Liver (tissue), 9 donors: Measurements from ENCODE around the gene FADS1. TPM values are rescaled to one million over a fixed set of nuclear protein-coding genes. Genes with fewer than 3 reads are reported as not detected.
A peak's percentile ranks its signal among the peaks of the same experiment; 100 is the strongest.

Experiments used
- DNase-seq: peaks from one replicate; pipeline ENCODE4 v3.0.0-alpha.2; 2017; ENCODE audit warnings: low spot score
- H3K27ac ChIP-seq, 2 donors: one replicate each; pipeline ENCODE4 v1.7.0; 2013; ENCODE audit warnings: inconsistent platforms in 2 of 2, low read length in 2 of 2, control low read depth in 1 of 2, low read depth in 1 of 2, mild to moderate bottlenecking in 1 of 2
- H3K27me3 ChIP-seq, 4 donors: one replicate each; pipeline versions ENCODE4 v1.6.1 to v1.7.0; 2013; ENCODE audit warnings: low read length in 3 of 4, inconsistent platforms in 1 of 4, mild to moderate bottlenecking in 1 of 4, moderate library complexity in 1 of 4; ENCODE audit not compliant: control insufficient read depth in 4 of 4, insufficient read depth in 4 of 4
- H3K36me3 ChIP-seq, 4 donors: one replicate each; pipeline versions ENCODE4 v1.6.1 to v1.7.0; 2013; ENCODE audit warnings: low read length in 3 of 4, mild to moderate bottlenecking in 3 of 4, low read depth in 1 of 4, moderate library complexity in 1 of 4; ENCODE audit not compliant: control insufficient read depth in 4 of 4, insufficient read depth in 3 of 4
- H3K4me1 ChIP-seq, 4 donors: one replicate each; pipeline versions ENCODE4 v1.6.1 to v1.7.0; 2013; ENCODE audit warnings: low read length in 3 of 4, mild to moderate bottlenecking in 3 of 4, moderate library complexity in 1 of 4; ENCODE audit not compliant: control insufficient read depth in 4 of 4, insufficient read depth in 4 of 4
- H3K4me3 ChIP-seq, 3 donors: one replicate each; pipeline versions ENCODE4 v1.6.1 to v1.7.0; 2013; ENCODE audit warnings: low read length in 3 of 3, control low read depth in 1 of 3, low read depth in 1 of 3, mild to moderate bottlenecking in 1 of 3
- H3K9ac ChIP-seq, 2 donors: one replicate each; pipeline ENCODE4 v1.7.0; 2013; ENCODE audit warnings: low read length in 2 of 2, mild to moderate bottlenecking in 2 of 2, moderate library complexity in 2 of 2, control low read depth in 1 of 2, low read depth in 1 of 2
- H3K9me3 ChIP-seq, 4 donors: one replicate each; pipeline versions ENCODE4 v1.6.1 to v1.7.0; 2013; ENCODE audit warnings: low read length in 3 of 4; ENCODE audit not compliant: control insufficient read depth in 4 of 4
- CTCF ChIP-seq: fragments of 150-350 bp; IDR thresholded peaks from 2 replicates; pipeline ENCODE4 v1.5.1; 2017; ENCODE audit warnings: improper control_type of control experiment, low read depth, low read length; ENCODE audit not compliant: missing input control
- EGR1 ChIP-seq, 2 donors: IDR thresholded peaks; 2 replicates each; pipeline ENCODE4 v1.6.1; 2016 to 2018; ENCODE audit warnings: antibody characterized with exemption in 2 of 2, low read depth in 2 of 2
- FOXA1 ChIP-seq: IDR thresholded peaks from 2 replicates; pipeline ENCODE4 v1.6.1; 2016; ENCODE audit warnings: antibody characterized with exemption
- FOXA2 ChIP-seq: IDR thresholded peaks from 2 replicates; pipeline ENCODE4 v1.6.1; 2016; ENCODE audit warnings: antibody characterized with exemption
- GABPA ChIP-seq, 2 donors: IDR thresholded peaks in 1 of 2; conservative IDR thresholded peaks in 1 of 2; 2 replicates each; pipeline ENCODE4 v1.6.1; 2016; ENCODE audit warnings: antibody characterized with exemption in 2 of 2, mild to moderate bottlenecking in 1 of 2, moderate library complexity in 1 of 2
- HNF4A ChIP-seq, 2 donors: conservative IDR thresholded peaks; 2 replicates each; pipeline ENCODE4 v1.6.1; 2016; ENCODE audit warnings: antibody characterized with exemption in 2 of 2, mild to moderate bottlenecking in 2 of 2
- HNF4G ChIP-seq: IDR thresholded peaks from 2 replicates; pipeline ENCODE4 v1.6.1; 2016; ENCODE audit warnings: antibody characterized with exemption
- JUND ChIP-seq, 2 donors: IDR thresholded peaks; 2 replicates each; pipeline ENCODE4 v1.6.1; 2016; ENCODE audit warnings: antibody characterized with exemption in 2 of 2
- MAX ChIP-seq: IDR thresholded peaks from 2 replicates; pipeline ENCODE4 v1.6.1; 2016; ENCODE audit warnings: antibody characterized with exemption
- NR2F2 ChIP-seq: IDR thresholded peaks from 2 replicates; pipeline ENCODE4 v1.6.1; 2016; ENCODE audit warnings: antibody characterized with exemption
- RAD21 ChIP-seq, 2 donors: IDR thresholded peaks; 2 replicates each; pipeline ENCODE4 v1.6.1; 2016; ENCODE audit warnings: antibody characterized with exemption in 2 of 2, mild to moderate bottlenecking in 2 of 2
- RXRA ChIP-seq, 2 donors: IDR thresholded peaks; 2 replicates each; pipeline ENCODE4 v1.6.1; 2017 to 2018; ENCODE audit warnings: antibody characterized with exemption in 2 of 2, mild to moderate bottlenecking in 1 of 2
- TAF1 ChIP-seq: conservative IDR thresholded peaks from 2 replicates; pipeline ENCODE4 v1.6.1; 2016; ENCODE audit warnings: antibody characterized with exemption, mild to moderate bottlenecking
- WGBS: extraction: QIAGEN DNeasy Blood & Tissue Kit; methylation state at CpG from one replicate; pipeline ENCODE4 v1.1.7; 2013; 5-methylcytosine and 5-hydroxymethylcytosine counted together
- polyA plus RNA-seq, 2 donors: library from polyadenylated mRNA; stranded (reverse) in 1 of 2; unstranded in 1 of 2; fragments of 200-250 nt in 1 of 2; fragments of >200 nt in 1 of 2; fragmentation: Nextera tagmentation in 1 of 2; extraction: Ambion mirVana in 1 of 2; gene quantifications; one replicate each; pipeline versions ENCODE4 v1.2.1 to v1.2.3, GENCODE V29; 2013 to 2015
- total RNA-seq, 2 donors: library from RNA; depleted of rRNA; stranded (reverse); fragments of >200 nt; gene quantifications; one replicate each; pipeline ENCODE4 v1.2.3, GENCODE V29; 2014
- donor health status: healthy.
- donor health status: healthy.
- donor health status: healthy.
- donor health status: healthy.
- donor health status: healthy.

FADS1 gene
- total and polyA plus RNA-seq, 4 donors: 16.8 to 137 (median 58.7) TPM

GRCh38 chr11:61777234-61778090 is 39.3 kb downstream of the FADS1 start:
- H3K9me3 ChIP-seq: no peaks in the 10 kb centered on the region
- H3K36me3 ChIP-seq: peaks cover 0 to 33% (median 2%) of the 10 kb centered on the region in 4 donors
- peaks cover 0 to 3% (median 2%) of the 10 kb centered on the region in 4 donors for H3K4me1 ChIP-seq
- no peak overlapping the region for H3K27ac ChIP-seq
- H3K9ac ChIP-seq: no peak overlapping the region
- peak; percentile 55 for DNase-seq
- 71% methylated on average over 67 of the region's 67 CpGs for WGBS
- no peaks in the 10 kb centered on the region for H3K27me3 ChIP-seq
- H3K4me3 ChIP-seq: no peak overlapping the region
- TF ChIP-seq JUND (IDR thresholded peaks at IDR 0.05) (no peak), GABPA (IDR thresholded peaks at IDR 0.05 in 1 of 2, conservative IDR thresholded peaks at IDR 0.05 in 1 of 2) (no peak), RXRA (IDR thresholded peaks at IDR 0.05) (no peak), HNF4A (conservative IDR thresholded peaks at IDR 0.05) (no peak), FOXA2 (no peak), HNF4G (no peak), NR2F2 (no peak), TAF1 (no peak), CTCF (no peak), EGR1 (IDR thresholded peaks at IDR 0.05; ENCODE audit: low read depth in 2 of 2) (no peak), FOXA1 (no peak)

DNA sequence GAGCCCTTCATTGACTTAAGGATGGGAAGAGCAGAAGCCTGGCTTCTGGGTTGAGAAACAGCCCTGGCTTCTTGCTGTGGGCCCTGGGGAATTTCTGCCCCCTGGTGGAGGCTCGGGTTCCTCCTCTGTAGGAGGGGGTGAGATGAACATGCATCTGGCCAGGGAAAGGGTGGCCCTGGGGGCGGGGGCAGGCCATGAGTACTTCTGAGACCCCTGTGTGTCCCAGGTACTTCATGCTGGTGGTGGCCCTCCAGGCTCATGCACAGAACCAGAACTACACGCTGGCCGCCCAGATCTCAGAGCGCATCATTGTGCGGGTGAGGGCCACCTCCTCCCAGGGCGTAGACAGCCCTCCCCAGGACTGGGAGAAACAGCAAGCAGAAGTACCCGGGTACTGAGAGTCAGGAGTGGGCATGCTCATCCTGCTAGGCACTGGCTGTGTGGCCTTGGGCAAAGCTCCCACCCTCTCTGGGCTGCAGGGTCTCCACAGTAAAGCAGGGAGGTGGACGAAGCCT is 40.2 kb downstream of the FADS1 start:
- TF ChIP-seq MAX: no peak
- peak; percentile 90 to 93 for TF ChIP-seq RAD21 (IDR thresholded peaks at IDR 0.05)
- TF ChIP-seq FOXA1: peak; percentile 32
- TF ChIP-seq HNF4G: no peak
- TF ChIP-seq CTCF: peak; percentile 86
- DNase-seq: peak; percentile 72
- H3K4me1 ChIP-seq: peaks cover 0 to 10% (median 9%) of the 10 kb centered on the region in 4 donors
- no peak overlapping the region for H3K27ac ChIP-seq
- no peak overlapping the region for H3K4me3 ChIP-seq
- H3K36me3 ChIP-seq: peaks cover 0 to 27% (median 2%) of the 10 kb centered on the region in 4 donors
- H3K9ac ChIP-seq: no peak overlapping the region
- H3K9me3 ChIP-seq: no peaks in the 10 kb centered on the region
- no peaks in the 10 kb centered on the region for H3K27me3 ChIP-seq
- 74% methylated on average over 9 of the region's 9 CpGs for WGBS
